Neural cell (in vitro differentiated cells): ENCODE data around the gene CMAS. TPM values are rescaled to one million over a fixed set of nuclear protein-coding genes. Genes with fewer than 3 reads are reported as not detected.

Experiments used
- H2AFZ ChIP-seq: fragments of 200-600, 300-800 bp; sonication (generic), shearing (Covaris generic); 2 replicates; pipeline ENCODE4 v1.6.0; 2014; ENCODE audit warnings: low read depth, mild to moderate bottlenecking, antibody characterized with exemption, low read length, moderate library complexity
- H3F3A ChIP-seq: fragments of 200-600 bp; shearing (Covaris generic); 2 replicates; pipeline ENCODE4 v1.6.1; 2016; ENCODE audit warnings: mild to moderate bottlenecking, moderate library complexity, mixed read lengths, antibody characterized with exemption, low read length; ENCODE audit not compliant: insufficient read depth, poor library complexity, severe bottlenecking
- H3K27ac ChIP-seq: fragments of 200-600, 300-800 bp; sonication (generic), shearing (Covaris generic); 2 replicates; pipeline ENCODE4 v1.5.1; 2014; ENCODE audit warnings: mild to moderate bottlenecking, low read length, moderate library complexity
- H3K27me3 ChIP-seq: fragments of 300-800, 200-600 bp; sonication (generic), shearing (Covaris generic); 2 replicates; pipeline ENCODE4 v1.6.0; 2014; ENCODE audit warnings: mild to moderate bottlenecking, low read depth, low read length, moderate library complexity; ENCODE audit not compliant: insufficient read depth
- H3K36me3 ChIP-seq: fragments of 300-800, 200-600 bp; sonication (generic), shearing (Covaris generic); 2 replicates; pipeline ENCODE4 v1.5.1; 2014; ENCODE audit warnings: mild to moderate bottlenecking, antibody characterized with exemption, low read length, moderate library complexity; ENCODE audit not compliant: insufficient read depth
- H3K4me2 ChIP-seq: fragments of 300-800, 200-600 bp; sonication (generic), shearing (Covaris generic); 2 replicates; pipeline ENCODE4 v1.6.0; 2014; ENCODE audit warnings: mild to moderate bottlenecking, low read length
- H3K4me3 ChIP-seq: fragments of 300-800, 200-600 bp; sonication (generic), shearing (Covaris generic); 2 replicates; pipeline ENCODE4 v1.5.1; 2014; ENCODE audit warnings: mild to moderate bottlenecking, low read length, moderate library complexity
- H3K79me2 ChIP-seq: fragments of 200-600 bp; shearing (Covaris generic); replicated peaks from 2 replicates; pipeline ENCODE4 v1.6.0; 2014; ENCODE audit warnings: mild to moderate bottlenecking, low read length, moderate library complexity; ENCODE audit not compliant: insufficient read depth
- H3K9ac ChIP-seq: fragments of 300-800, 200-600 bp; sonication (generic), shearing (Covaris generic); 2 replicates; pipeline ENCODE4 v1.6.1; 2016; ENCODE audit warnings: mild to moderate bottlenecking, low read length, mixed read lengths
- H3K9me2 ChIP-seq: fragments of 200-600 bp; shearing (Covaris generic); 2 replicates; pipeline ENCODE4 v1.6.1; 2016; ENCODE audit warnings: mild to moderate bottlenecking, low read length, mixed read lengths; ENCODE audit not compliant: insufficient read depth
- H3K9me3 ChIP-seq: fragments of 200-600, 300-800 bp; sonication (generic), shearing (Covaris generic); 2 replicates; pipeline ENCODE4 v1.6.1; 2016; ENCODE audit warnings: mild to moderate bottlenecking, mixed run types, low read length, moderate library complexity, mixed read lengths
- H4K20me1 ChIP-seq: fragments of 200-600 bp; shearing (Covaris generic); 2 replicates; pipeline ENCODE4 v1.6.1; 2016; ENCODE audit warnings: mild to moderate bottlenecking, mixed run types; ENCODE audit not compliant: insufficient read depth
- EP300 ChIP-seq: fragments of 450-650 bp; conservative IDR thresholded peaks from 2 replicates; pipeline ENCODE4 v1.6.1; 2014; ENCODE audit warnings: antibody characterized with exemption, mild to moderate bottlenecking, moderate library complexity; ENCODE audit not compliant: poor library complexity, severe bottlenecking
- EZH2 ChIP-seq: fragments of 200-600, 300-800 bp; shearing (Covaris generic), sonication (generic); IDR thresholded peaks from 2 replicates; pipeline ENCODE4 v1.6.1; 2014; ENCODE audit warnings: antibody characterized with exemption, low read length, borderline replicate concordance, mild to moderate bottlenecking; ENCODE audit not compliant: insufficient read depth, poor library complexity, severe bottlenecking
- MXI1 ChIP-seq: fragments of 450-650 bp; conservative IDR thresholded peaks from 2 replicates; pipeline ENCODE4 v1.6.1; 2014; ENCODE audit warnings: antibody characterized with exemption, mild to moderate bottlenecking; ENCODE audit not compliant: poor library complexity, severe bottlenecking
- POLR2AphosphoS5 ChIP-seq: IDR thresholded peaks from 2 replicates; pipeline ENCODE4 v1.6.1; 2012
- RAD21 ChIP-seq: fragments of 450-650 bp; conservative IDR thresholded peaks from 2 replicates; pipeline ENCODE4 v1.6.1; 2014; ENCODE audit warnings: antibody characterized with exemption, mild to moderate bottlenecking, moderate library complexity
- SMC3 ChIP-seq: fragments of 450-650 bp; conservative IDR thresholded peaks from 2 replicates; pipeline ENCODE4 v1.6.1; 2014; ENCODE audit warnings: antibody characterized with exemption, mild to moderate bottlenecking, moderate library complexity; ENCODE audit not compliant: poor library complexity
- TAF1 ChIP-seq: IDR thresholded peaks from 2 replicates; pipeline ENCODE4 v1.6.1; 2012; ENCODE audit warnings: low read depth
- polyA plus RNA-seq: library from polyadenylated mRNA; depleted of rRNA; stranded (reverse); fragments of >200 nt; gene quantifications from 2 replicates; pipeline ENCODE4 v1.2.3, GENCODE V29; 2014
- TF ChIP-seq, protein P1 (sequence below): IDR thresholded peaks from 2 replicates; pipeline ENCODE4 v1.6.1; 2012; ENCODE audit warnings: borderline replicate concordance
- TF ChIP-seq, protein P2 (sequence below): fragments of 450-650 bp; IDR thresholded peaks from 2 replicates; pipeline ENCODE4 v1.5.1; 2014; ENCODE audit warnings: antibody characterized with exemption, mild to moderate bottlenecking, moderate library complexity; ENCODE audit not compliant: poor library complexity, severe bottlenecking

Gene CMAS
- polyA plus RNA-seq, 1 donor from 2014 or later: 85.2 TPM

DNA sequence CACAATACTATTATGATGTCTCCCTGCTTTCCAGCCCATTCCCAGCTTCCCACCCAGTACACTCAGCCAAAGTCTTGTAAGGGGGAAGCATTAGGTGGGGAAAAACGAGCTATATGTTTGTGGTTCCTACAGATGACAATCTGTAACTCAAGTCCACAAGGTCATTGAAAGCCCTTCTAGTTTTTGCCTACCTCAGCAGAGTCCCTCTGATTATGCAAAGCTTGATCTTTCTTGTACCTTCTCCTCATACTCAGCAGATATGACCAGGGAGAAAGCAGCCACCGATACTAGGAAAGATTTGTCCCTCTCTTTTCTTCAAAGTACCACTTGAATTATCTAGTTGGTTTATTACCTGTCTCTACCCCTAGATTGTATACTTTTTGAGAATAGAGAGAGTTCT is 10.6 kb downstream of the CMAS start:
- H3K4me3 ChIP-seq: no peak overlapping the region

GRCh38 chr12:22059976-22060647 is 14.1 kb downstream of the CMAS start:
- Histone ChIP-seq H3K4me3 (no peak overlapping the region), H3K79me2 (no peaks in the 10 kb centered on the region), H3K36me3 (peaks cover 3% of the 10 kb centered on the region), H3K4me2 (no peak overlapping the region), H2AFZ (no peak overlapping the region), H3K9ac (no peak overlapping the region), H4K20me1 (no peaks in the 10 kb centered on the region), H3K9me2 (no peaks in the 10 kb centered on the region), H3K27ac (no peak overlapping the region), H3F3A (no peaks in the 10 kb centered on the region), H3K9me3 (no peaks in the 10 kb centered on the region), H3K27me3 (no peaks in the 10 kb centered on the region)
- no peak for TF ChIP-seq POLR2AphosphoS5
- no peak for TF ChIP-seq SMC3
- TF ChIP-seq RAD21: no peak
- no peak for TF ChIP-seq EZH2
- TF ChIP-seq, protein P1, sequence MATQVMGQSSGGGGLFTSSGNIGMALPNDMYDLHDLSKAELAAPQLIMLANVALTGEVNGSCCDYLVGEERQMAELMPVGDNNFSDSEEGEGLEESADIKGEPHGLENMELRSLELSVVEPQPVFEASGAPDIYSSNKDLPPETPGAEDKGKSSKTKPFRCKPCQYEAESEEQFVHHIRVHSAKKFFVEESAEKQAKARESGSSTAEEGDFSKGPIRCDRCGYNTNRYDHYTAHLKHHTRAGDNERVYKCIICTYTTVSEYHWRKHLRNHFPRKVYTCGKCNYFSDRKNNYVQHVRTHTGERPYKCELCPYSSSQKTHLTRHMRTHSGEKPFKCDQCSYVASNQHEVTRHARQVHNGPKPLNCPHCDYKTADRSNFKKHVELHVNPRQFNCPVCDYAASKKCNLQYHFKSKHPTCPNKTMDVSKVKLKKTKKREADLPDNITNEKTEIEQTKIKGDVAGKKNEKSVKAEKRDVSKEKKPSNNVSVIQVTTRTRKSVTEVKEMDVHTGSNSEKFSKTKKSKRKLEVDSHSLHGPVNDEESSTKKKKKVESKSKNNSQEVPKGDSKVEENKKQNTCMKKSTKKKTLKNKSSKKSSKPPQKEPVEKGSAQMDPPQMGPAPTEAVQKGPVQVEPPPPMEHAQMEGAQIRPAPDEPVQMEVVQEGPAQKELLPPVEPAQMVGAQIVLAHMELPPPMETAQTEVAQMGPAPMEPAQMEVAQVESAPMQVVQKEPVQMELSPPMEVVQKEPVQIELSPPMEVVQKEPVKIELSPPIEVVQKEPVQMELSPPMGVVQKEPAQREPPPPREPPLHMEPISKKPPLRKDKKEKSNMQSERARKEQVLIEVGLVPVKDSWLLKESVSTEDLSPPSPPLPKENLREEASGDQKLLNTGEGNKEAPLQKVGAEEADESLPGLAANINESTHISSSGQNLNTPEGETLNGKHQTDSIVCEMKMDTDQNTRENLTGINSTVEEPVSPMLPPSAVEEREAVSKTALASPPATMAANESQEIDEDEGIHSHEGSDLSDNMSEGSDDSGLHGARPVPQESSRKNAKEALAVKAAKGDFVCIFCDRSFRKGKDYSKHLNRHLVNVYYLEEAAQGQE: no peak
- TF ChIP-seq, protein P2, sequence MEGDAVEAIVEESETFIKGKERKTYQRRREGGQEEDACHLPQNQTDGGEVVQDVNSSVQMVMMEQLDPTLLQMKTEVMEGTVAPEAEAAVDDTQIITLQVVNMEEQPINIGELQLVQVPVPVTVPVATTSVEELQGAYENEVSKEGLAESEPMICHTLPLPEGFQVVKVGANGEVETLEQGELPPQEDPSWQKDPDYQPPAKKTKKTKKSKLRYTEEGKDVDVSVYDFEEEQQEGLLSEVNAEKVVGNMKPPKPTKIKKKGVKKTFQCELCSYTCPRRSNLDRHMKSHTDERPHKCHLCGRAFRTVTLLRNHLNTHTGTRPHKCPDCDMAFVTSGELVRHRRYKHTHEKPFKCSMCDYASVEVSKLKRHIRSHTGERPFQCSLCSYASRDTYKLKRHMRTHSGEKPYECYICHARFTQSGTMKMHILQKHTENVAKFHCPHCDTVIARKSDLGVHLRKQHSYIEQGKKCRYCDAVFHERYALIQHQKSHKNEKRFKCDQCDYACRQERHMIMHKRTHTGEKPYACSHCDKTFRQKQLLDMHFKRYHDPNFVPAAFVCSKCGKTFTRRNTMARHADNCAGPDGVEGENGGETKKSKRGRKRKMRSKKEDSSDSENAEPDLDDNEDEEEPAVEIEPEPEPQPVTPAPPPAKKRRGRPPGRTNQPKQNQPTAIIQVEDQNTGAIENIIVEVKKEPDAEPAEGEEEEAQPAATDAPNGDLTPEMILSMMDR: no peak
- TF ChIP-seq EP300: no peak
- TF ChIP-seq TAF1: no peak
- no peak for TF ChIP-seq MXI1

More for the DNA sequence above, 10.6 kb downstream of the CMAS start:
- no peaks in the 10 kb centered on the region for H3F3A ChIP-seq
- no peak overlapping the region for H3K4me2 ChIP-seq
- no peak overlapping the region for H2AFZ ChIP-seq
- H3K9me2 ChIP-seq: no peaks in the 10 kb centered on the region
- TF ChIP-seq RAD21 (no peak), EZH2 (no peak), MXI1 (no peak), TAF1 (no peak), SMC3 (no peak)
- TF ChIP-seq, protein P2: no peak
- TF ChIP-seq, protein P1: no peak
- no peaks in the 10 kb centered on the region for H4K20me1 ChIP-seq
- peaks cover 3% of the 10 kb centered on the region for H3K36me3 ChIP-seq
- H3K27ac ChIP-seq: no peak overlapping the region
- peaks cover 7% of the 10 kb centered on the region for H3K79me2 ChIP-seq
- no peaks in the 10 kb centered on the region for H3K27me3 ChIP-seq
- H3K9me3 ChIP-seq: no peaks in the 10 kb centered on the region
- no peak overlapping the region for H3K9ac ChIP-seq
